Stomach (tissue), 4 donors: ENCODE measurements around the gene TBPL1.

ENCODE experiments used
- POLR2A ChIP-seq, 4 donors: fragments of 450-650 bp; IDR thresholded peaks; one replicate each; pipeline ENCODE4 v1.6.1; 2016; ENCODE audit warnings: antibody characterized with exemption in 4 of 4, control low read depth in 2 of 4, mild to moderate bottlenecking in 1 of 4, moderate library complexity in 1 of 4
- POLR2AphosphoS5 ChIP-seq, 3 donors: sonication (generic); formaldehyde crosslinking; IDR thresholded peaks; one replicate each; pipeline ENCODE4 v1.6.1; 2016; ENCODE audit warnings: antibody characterized with exemption in 3 of 3
- TF ChIP-seq, protein P1 (sequence below), 7 experiments: fragments of 450-650 bp in 4 of 7; fragments of 200-600 bp in 3 of 7; sonication (generic) in 3 of 7; IDR thresholded peaks; one replicate each; pipeline ENCODE4 v1.5.1; 2016 to 2019; ENCODE audit warnings: antibody characterized with exemption in 7 of 7, control low read depth in 2 of 7, mild to moderate bottlenecking in 1 of 7

DNA sequence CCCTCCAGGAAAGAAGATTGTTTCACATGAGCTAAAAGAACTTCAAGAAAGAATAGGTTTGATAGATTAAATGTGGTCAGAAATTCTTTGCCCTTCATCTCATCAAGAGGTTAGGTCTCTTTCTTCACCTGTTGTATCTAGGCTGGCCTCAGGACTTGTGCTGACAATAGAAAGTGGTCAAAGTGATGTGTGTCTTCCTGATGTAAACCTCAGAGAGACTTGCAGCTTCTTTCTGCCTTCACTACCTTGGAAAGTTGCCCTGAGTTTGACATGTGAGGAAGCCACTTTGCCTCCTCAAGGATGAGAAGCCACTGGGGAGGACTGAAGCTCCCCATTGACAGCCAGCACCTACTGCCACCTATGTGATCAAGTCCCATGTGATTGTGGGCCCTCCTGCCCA, 46.3 kb downstream of the TBPL1 start:
- TF ChIP-seq, protein P1, sequence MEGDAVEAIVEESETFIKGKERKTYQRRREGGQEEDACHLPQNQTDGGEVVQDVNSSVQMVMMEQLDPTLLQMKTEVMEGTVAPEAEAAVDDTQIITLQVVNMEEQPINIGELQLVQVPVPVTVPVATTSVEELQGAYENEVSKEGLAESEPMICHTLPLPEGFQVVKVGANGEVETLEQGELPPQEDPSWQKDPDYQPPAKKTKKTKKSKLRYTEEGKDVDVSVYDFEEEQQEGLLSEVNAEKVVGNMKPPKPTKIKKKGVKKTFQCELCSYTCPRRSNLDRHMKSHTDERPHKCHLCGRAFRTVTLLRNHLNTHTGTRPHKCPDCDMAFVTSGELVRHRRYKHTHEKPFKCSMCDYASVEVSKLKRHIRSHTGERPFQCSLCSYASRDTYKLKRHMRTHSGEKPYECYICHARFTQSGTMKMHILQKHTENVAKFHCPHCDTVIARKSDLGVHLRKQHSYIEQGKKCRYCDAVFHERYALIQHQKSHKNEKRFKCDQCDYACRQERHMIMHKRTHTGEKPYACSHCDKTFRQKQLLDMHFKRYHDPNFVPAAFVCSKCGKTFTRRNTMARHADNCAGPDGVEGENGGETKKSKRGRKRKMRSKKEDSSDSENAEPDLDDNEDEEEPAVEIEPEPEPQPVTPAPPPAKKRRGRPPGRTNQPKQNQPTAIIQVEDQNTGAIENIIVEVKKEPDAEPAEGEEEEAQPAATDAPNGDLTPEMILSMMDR (IDR thresholded peaks at IDR 0.05), result no peak
- TF ChIP-seq POLR2A (IDR thresholded peaks at IDR 0.05) (no peak), POLR2AphosphoS5 (IDR thresholded peaks at IDR 0.05) (no peak)
